Thymus (tissue), 11 donors: ENCODE measurements around the gene ECEL1. TPM values are rescaled to one million over a fixed set of nuclear protein-coding genes. Genes with fewer than 3 reads are reported as not detected.

ENCODE experiments used
- DNase-seq, 9 donors: peaks; one replicate each; pipeline ENCODE4 v3.0.0-alpha.2; 2013; ENCODE audit warnings: low spot score in 9 of 9, low read depth in 6 of 9, missing footprints in 1 of 9
- H3K27ac ChIP-seq, 2 donors: one replicate each; pipeline ENCODE4 v1.5.1; 2013; ENCODE audit warnings: control low read depth in 1 of 2, low read depth in 1 of 2, low read length in 1 of 2, mild to moderate bottlenecking in 1 of 2, moderate library complexity in 1 of 2
- H3K27me3 ChIP-seq, 2 donors: one replicate each; pipeline ENCODE4 v1.5.1; 2013; ENCODE audit warnings: low read length in 1 of 2; ENCODE audit not compliant: control insufficient read depth in 2 of 2, insufficient read depth in 1 of 2
- H3K36me3 ChIP-seq, 2 donors: one replicate each; pipeline ENCODE4 v1.5.1; 2013; ENCODE audit warnings: low read length in 1 of 2, mild to moderate bottlenecking in 1 of 2, moderate library complexity in 1 of 2; ENCODE audit not compliant: control insufficient read depth in 2 of 2, insufficient read depth in 2 of 2
- H3K4me1 ChIP-seq, 2 donors: one replicate each; pipeline ENCODE4 v1.5.1; 2013; ENCODE audit warnings: low read length in 2 of 2; ENCODE audit not compliant: control insufficient read depth in 2 of 2, insufficient read depth in 2 of 2
- H3K4me3 ChIP-seq, 2 donors: one replicate each; pipeline ENCODE4 v1.5.1; 2013; ENCODE audit warnings: low read length in 2 of 2, control low read depth in 1 of 2, mild to moderate bottlenecking in 1 of 2
- H3K9me3 ChIP-seq, 2 donors: one replicate each; pipeline ENCODE4 v1.5.1; 2013; ENCODE audit warnings: low read length in 1 of 2, mild to moderate bottlenecking in 1 of 2; ENCODE audit not compliant: control insufficient read depth in 2 of 2, insufficient read depth in 1 of 2
- WGBS: extraction: QIAGEN DNeasy Blood & Tissue Kit; methylation state at CpG from one replicate; pipeline ENCODE4 v1.1.7; 2013; 5-methylcytosine and 5-hydroxymethylcytosine counted together
- polyA plus RNA-seq: library from polyadenylated mRNA; stranded (reverse); fragments of 200-250 nt; gene quantifications from one replicate; pipeline ENCODE4 v1.2.3, GENCODE V29; 2013
- total RNA-seq: library from RNA; stranded (reverse); fragments of 120-200 nt; gene quantifications from one replicate; pipeline ENCODE4 v1.2.4, GENCODE V29; 2013
- donor health status: healthy.

Gene ECEL1
- total and polyA plus RNA-seq, 2 donors: 0.28 to 1.7 TPM

GRCh38 chr2:232530626-232531260 is 43.1 kb upstream of the ECEL1 start:
- 95% methylated on average over 9 of the region's 9 CpGs for WGBS

GRCh38 chr2:232529806-232530547 is 42.3 kb upstream of the ECEL1 start:
- Histone ChIP-seq H3K27ac (no peak overlapping the region), H3K36me3 (no peaks in the 10 kb centered on the region), H3K4me3 (no peak overlapping the region), H3K9me3 (no peaks in the 10 kb centered on the region), H3K4me1 (no peaks in the 10 kb centered on the region), H3K27me3 (peaks cover 13 to 40% of the 10 kb centered on the region in 2 donors)
- 96% methylated on average over 17 of the region's 17 CpGs for WGBS
- DNase-seq: no peak

More at GRCh38 chr2:232530626-232531260, 43.1 kb upstream of the ECEL1 start:
- Histone ChIP-seq H3K36me3 (no peaks in the 10 kb centered on the region), H3K9me3 (no peaks in the 10 kb centered on the region), H3K4me1 (no peaks in the 10 kb centered on the region), H3K4me3 (no peak overlapping the region), H3K27ac (no peak overlapping the region), H3K27me3 (peaks cover 5 to 33% of the 10 kb centered on the region in 2 donors)
- no peak for DNase-seq

DNA sequence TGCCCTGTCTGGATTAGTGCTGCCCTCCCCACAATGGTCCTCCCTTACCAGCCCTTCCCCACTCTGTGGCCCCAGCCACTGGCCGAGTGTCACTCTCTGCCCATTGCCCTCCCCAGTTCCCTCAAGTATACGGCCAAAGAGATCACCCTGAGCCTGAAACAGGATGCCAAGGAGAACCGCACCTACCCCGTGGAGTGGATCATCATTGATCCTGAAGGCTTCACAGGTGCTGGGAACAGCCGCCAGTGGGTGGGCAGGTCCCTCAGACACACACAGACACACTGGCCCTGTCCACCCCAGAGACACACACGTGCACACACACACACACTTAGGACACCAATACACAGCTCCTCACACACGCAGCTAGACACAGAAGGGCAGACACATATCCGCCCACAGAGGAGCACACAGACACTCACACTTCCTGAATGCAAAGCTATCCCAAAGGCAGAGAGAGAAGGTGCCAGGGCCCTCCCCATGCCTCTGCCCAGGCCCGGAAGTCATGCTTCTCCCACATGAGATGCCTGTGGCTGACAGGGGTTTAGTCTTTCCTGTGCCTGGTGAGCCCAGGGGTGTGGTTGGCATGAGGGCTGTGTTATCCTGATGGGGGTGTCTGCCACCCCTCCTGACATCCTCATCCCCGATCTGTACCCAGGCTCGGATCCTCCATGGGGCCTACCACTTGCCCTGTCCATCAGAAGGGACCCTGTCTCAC is 41.3 kb upstream of the ECEL1 start:
- H3K36me3 ChIP-seq: no peaks in the 10 kb centered on the region
- peaks cover 23 to 51% of the 10 kb centered on the region in 2 donors for H3K27me3 ChIP-seq
- DNase-seq: no peak
- H3K9me3 ChIP-seq: no peaks in the 10 kb centered on the region
- H3K4me1 ChIP-seq: no peaks in the 10 kb centered on the region
- 72% methylated on average over 11 of the region's 11 CpGs for WGBS
- H3K4me3 ChIP-seq: no peak overlapping the region
- H3K27ac ChIP-seq: no peak overlapping the region

DNA sequence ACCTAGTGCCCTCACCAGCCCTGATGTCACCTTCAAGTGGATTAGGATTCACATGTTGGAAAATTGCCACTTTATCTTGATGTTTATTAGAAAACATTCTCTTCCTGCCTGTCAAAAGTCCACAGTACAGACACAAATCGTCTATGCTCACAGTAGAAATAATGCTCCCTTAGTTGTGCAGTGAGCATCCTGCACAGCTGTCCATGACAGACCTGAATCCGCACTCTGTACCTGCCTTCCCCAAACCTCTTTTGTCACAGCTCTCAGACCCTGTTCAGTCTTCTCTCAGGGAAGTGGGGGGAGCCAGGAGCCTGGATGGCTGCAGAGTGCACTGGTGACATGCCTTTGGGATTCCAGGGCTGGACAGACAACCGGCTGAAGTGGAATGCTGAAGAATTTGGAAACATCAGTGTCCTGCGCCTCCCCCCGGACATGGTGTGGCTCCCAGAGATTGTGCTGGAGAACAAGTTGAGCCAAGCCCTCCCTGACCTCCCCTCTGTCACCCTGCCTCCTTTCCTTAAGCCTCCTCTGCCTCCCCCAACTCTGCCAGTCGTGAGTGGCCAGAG is 40.4 kb upstream of the ECEL1 start:
- no peaks in the 10 kb centered on the region for H3K4me1 ChIP-seq
- WGBS: 91% methylated on average over 6 of the region's 6 CpGs
- no peak overlapping the region for H3K4me3 ChIP-seq
- peaks cover 33 to 60% of the 10 kb centered on the region in 2 donors for H3K27me3 ChIP-seq
- no peaks in the 10 kb centered on the region for H3K36me3 ChIP-seq
- H3K9me3 ChIP-seq: no peaks in the 10 kb centered on the region
- no peak overlapping the region for H3K27ac ChIP-seq
- DNase-seq: no peak

DNA sequence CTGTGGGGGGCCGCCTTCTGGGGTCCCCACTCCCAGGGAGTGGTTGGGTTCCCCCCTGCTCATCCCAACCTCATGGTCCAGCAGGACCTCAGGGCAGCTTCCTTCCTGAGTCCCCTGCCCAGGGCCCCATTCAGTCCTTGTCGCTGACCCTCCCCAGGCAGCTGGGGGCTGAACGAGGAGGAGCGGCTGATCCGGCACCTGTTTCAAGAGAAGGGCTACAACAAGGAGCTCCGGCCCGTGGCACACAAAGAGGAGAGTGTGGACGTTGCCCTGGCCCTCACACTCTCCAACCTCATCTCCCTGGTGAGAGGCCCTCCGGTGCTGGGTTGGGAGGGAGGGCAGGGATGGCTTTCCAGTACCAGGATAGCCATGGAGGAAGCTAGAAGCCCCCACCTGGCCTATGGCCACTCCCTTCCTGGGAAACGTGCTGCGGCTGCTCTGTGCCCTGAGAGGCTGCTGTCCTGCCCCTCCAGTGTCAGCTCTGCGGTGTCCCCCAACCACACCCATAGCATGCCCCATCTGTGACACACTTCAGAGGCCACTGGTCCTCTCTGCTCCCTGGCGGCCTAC is 38.8 kb upstream of the ECEL1 start:
- Histone ChIP-seq H3K4me3 (no peak overlapping the region), H3K27ac (no peak overlapping the region), H3K9me3 (no peaks in the 10 kb centered on the region), H3K27me3 (peaks cover 48 to 75% of the 10 kb centered on the region in 2 donors), H3K36me3 (no peaks in the 10 kb centered on the region), H3K4me1 (peaks cover 0 to 6% of the 10 kb centered on the region in 2 donors)
- no peak for DNase-seq
- 90% methylated on average over 13 of the region's 13 CpGs for WGBS

- H3K27me3 ChIP-seq: peaks cover 48 to 79% of the 10 kb centered on the region in 2 donors
- peaks cover 0 to 6% of the 10 kb centered on the region in 2 donors for H3K4me1 ChIP-seq
- H3K36me3 ChIP-seq: no peaks in the 10 kb centered on the region
- DNase-seq: no peak
- H3K27ac ChIP-seq: no peak within 1 kb of the TSS
- 30% methylated on average over 18 of the region's 18 CpGs for WGBS
- no peak within 1 kb of the TSS for H3K4me3 ChIP-seq
- no peaks in the 10 kb centered on the region for H3K9me3 ChIP-seq
Measured at GRCh38 chr2:232525791-232526371, 38.2 kb upstream of the ECEL1 start, which contains the start of gene CHRND. CHRND (plus strand) TSS chr2:232526160; CDS start chr2:232526216, 56 bp downstream.

- H3K36me3 ChIP-seq: no peaks in the 10 kb centered on the region
- DNase-seq: no peak
- WGBS: 92% methylated on average over 14 of the region's 14 CpGs
- H3K27me3 ChIP-seq: peaks cover 48 to 84% of the 10 kb centered on the region in 2 donors
- H3K27ac ChIP-seq: no peak overlapping the region
- H3K4me1 ChIP-seq: peaks cover 0 to 6% of the 10 kb centered on the region in 2 donors
- no peaks in the 10 kb centered on the region for H3K9me3 ChIP-seq
- no peak overlapping the region for H3K4me3 ChIP-seq
Measured at GRCh38 chr2:232525199-232525598, 37.6 kb upstream of the ECEL1 start.

GRCh38 chr2:232524771-232525170 is 37.1 kb upstream of the ECEL1 start:
- Histone ChIP-seq H3K4me1 (peaks cover 1 to 6% of the 10 kb centered on the region in 2 donors), H3K27me3 (peaks cover 50 to 87% of the 10 kb centered on the region in 2 donors), H3K4me3 (no peak overlapping the region), H3K9me3 (no peaks in the 10 kb centered on the region), H3K27ac (no peak overlapping the region), H3K36me3 (no peaks in the 10 kb centered on the region)
- DNase-seq: no peak
- WGBS: 73% methylated on average over 6 of the region's 6 CpGs
